Mononuclear cell (primary cell): Measurements from ENCODE around the gene TUSC2. TPM values are rescaled to one million over a fixed set of nuclear protein-coding genes. Genes with fewer than 3 reads are reported as not detected.

ENCODE experiments used
- total RNA-seq: library from RNA; depleted of rRNA; stranded (reverse); fragments of >200 nt; gene quantifications from one replicate; pipeline ENCODE4 v1.2.3, GENCODE V29; 2012

The TUSC2 gene
- total RNA-seq, 1 donor, result 15.3 TPM

Other genes with a start within 250 kb of the TUSC2 start
- gene RBM5, start 239.3 kb downstream of the TUSC2 start, total RNA-seq, result 375 TPM
- gene SEMA3F, start 172.9 kb downstream of the TUSC2 start, total RNA-seq, result 0.42 TPM
- gene GNAT1, start 136.6 kb downstream of the TUSC2 start, total RNA-seq, result not detected
- gene SLC38A3, start 123.0 kb downstream of the TUSC2 start, total RNA-seq, result not detected
- gene GNAI2, start 92.0 kb downstream of the TUSC2 start, total RNA-seq, result 243 TPM
- 0.42 TPM for gene SEMA3B, start 59.1 kb downstream of the TUSC2 start, total RNA-seq
- gene LSMEM2, start 49.1 kb downstream of the TUSC2 start, total RNA-seq, result not detected
- 19.0 TPM for gene IFRD2, start 35.8 kb downstream of the TUSC2 start, total RNA-seq
- 2.0 TPM for gene HYAL3, start 28.8 kb downstream of the TUSC2 start, total RNA-seq
- 11.2 TPM for gene NAA80, start 28.8 kb downstream of the TUSC2 start, total RNA-seq
- gene HYAL1, start 24.6 kb downstream of the TUSC2 start, total RNA-seq, result not detected
- gene HYAL2, start 5.5 kb downstream of the TUSC2 start, total RNA-seq, result 4.2 TPM
- 44.8 TPM for gene RASSF1, start 12.6 kb upstream of the TUSC2 start, total RNA-seq
- 0.10 TPM for gene ZMYND10, start 17.5 kb upstream of the TUSC2 start, total RNA-seq
- gene NPRL2, start 22.6 kb upstream of the TUSC2 start, total RNA-seq, result 11.1 TPM
- gene CYB561D2, start 22.6 kb upstream of the TUSC2 start, total RNA-seq, result 10.8 TPM
- 20.3 TPM for gene TMEM115, start 31.3 kb upstream of the TUSC2 start, total RNA-seq
- 1.5 TPM for gene CACNA2D2, start 175.4 kb upstream of the TUSC2 start, total RNA-seq
- 3.7 TPM for gene C3orf18, start 239.5 kb upstream of the TUSC2 start, total RNA-seq
- gene HEMK1, start 241.3 kb upstream of the TUSC2 start, total RNA-seq, result 3.0 TPM